H1 (cell line): ENCODE data around the gene TENT4A. TPM values are rescaled to one million over a fixed set of nuclear protein-coding genes. Genes with fewer than 3 reads are reported as not detected.

Experiments
- CTCF ChIA-PET: fragments of 300-600 bp; sonication (Branson Sonifier 250); formaldehyde crosslinking; loops from one replicate; lab custom pipeline; 2021; ENCODE audit not compliant: partially characterized antibody; lab: Charles Lee
- POLR2A ChIA-PET: fragments of 300-600 bp; sonication (Branson Sonifier 250); formaldehyde crosslinking; loops from one replicate; lab custom pipeline; 2021; ENCODE audit warnings: inconsistent platforms; ENCODE audit not compliant: partially characterized antibody; lab: Charles Lee
- DNase-seq, 2 experiments: peaks; one replicate each; pipeline versions ENCODE4 v3.0.0 to v3.0.0-alpha.2; 2010 to 2022; ENCODE audit warnings: low spot score in 2 of 2, low read depth in 1 of 2, mixed read lengths in 1 of 2
- FAIRE-seq: peaks from 2 replicates; lab custom pipeline; 2011; peaks lifted over from hg19 to GRCh38; lab: Jason Lieb, UNC
- H2AFZ ChIP-seq: 2 replicates; pipeline ENCODE4 v1.8.1; 2012; ENCODE audit warnings: low read length, inconsistent platforms
- H2AK5ac ChIP-seq: 2 replicates; pipeline ENCODE4 v1.6.1; 2013; ENCODE audit warnings: low read depth, low read length
- H2BK120ac ChIP-seq: replicated peaks from 2 replicates; pipeline ENCODE3; 2013; ENCODE audit warnings: low read depth, low read length, inconsistent platforms
- H2BK12ac ChIP-seq: 2 replicates; pipeline ENCODE4 v1.6.1; 2013; ENCODE audit warnings: low read depth, low read length
- H2BK15ac ChIP-seq: 2 replicates; pipeline ENCODE4 v1.6.1; 2013; ENCODE audit warnings: low read length
- H2BK20ac ChIP-seq: 2 replicates; pipeline ENCODE4 v1.6.1; 2013; ENCODE audit warnings: low read length
- H2BK5ac ChIP-seq: 2 replicates; pipeline ENCODE4 v1.6.1; 2013; ENCODE audit warnings: low read depth, low read length
- H3K14ac ChIP-seq: 2 replicates; pipeline ENCODE4 v1.6.1; 2013; ENCODE audit warnings: inconsistent platforms; ENCODE audit not compliant: insufficient read length
- H3K18ac ChIP-seq: 2 replicates; pipeline ENCODE4 v1.6.1; 2013; ENCODE audit warnings: low read length; ENCODE audit errors: extremely low read depth
- H3K23ac ChIP-seq: 2 replicates; pipeline ENCODE4 v1.6.1; 2013; ENCODE audit warnings: inconsistent platforms; ENCODE audit not compliant: insufficient read length
- H3K23me2 ChIP-seq: 2 replicates; pipeline ENCODE4 v1.6.1; 2013; ENCODE audit warnings: low read depth, low read length
- H3K27ac ChIP-seq: 2 replicates; pipeline ENCODE4 v1.6.1; 2011; ENCODE audit warnings: low read depth, low read length, inconsistent platforms
- H3K27me3 ChIP-seq, 4 experiments: replicated peaks in 1 of 4; 1 replicate in 1 of 4; 2 replicates in 3 of 4; pipeline versions ENCODE4 v1.6.1 to v1.8.1; 2011 to 2013; ENCODE audit warnings: low read length in 3 of 4, mild to moderate bottlenecking in 3 of 4, inconsistent platforms in 2 of 4, mixed read lengths in 2 of 4, moderate library complexity in 1 of 4; ENCODE audit not compliant: control insufficient read depth in 3 of 4, insufficient read depth in 3 of 4; ENCODE audit errors: extremely low read depth in 1 of 4
- H3K36me3 ChIP-seq, 4 experiments: 2 replicates each; pipeline versions ENCODE4 v1.6.1 to v1.8.1; 2011 to 2013; ENCODE audit warnings: mild to moderate bottlenecking in 4 of 4, low read length in 3 of 4, moderate library complexity in 2 of 4, control low read depth in 1 of 4, inconsistent platforms in 1 of 4; ENCODE audit not compliant: insufficient read depth in 4 of 4, control insufficient read depth in 2 of 4
- H3K4ac ChIP-seq: replicated peaks from 2 replicates; pipeline ENCODE3; 2013; ENCODE audit warnings: low read length, low read depth, mixed read lengths, inconsistent platforms; ENCODE audit not compliant: insufficient read length
- H3K4me1 ChIP-seq, 4 experiments: replicated peaks in 1 of 4; 1 replicate in 1 of 4; 2 replicates in 3 of 4; pipeline versions ENCODE4 v1.6.1 to v1.8.1; 2011 to 2013; ENCODE audit warnings: low read length in 3 of 4, inconsistent platforms in 2 of 4, mixed read lengths in 1 of 4; ENCODE audit not compliant: insufficient read depth in 4 of 4, control insufficient read depth in 3 of 4
- H3K4me2 ChIP-seq, 2 experiments: 2 replicates each; pipeline versions ENCODE4 v1.6.1 to v1.8.1; 2011 to 2013; ENCODE audit warnings: low read depth in 2 of 2, low read length in 2 of 2, control low read depth in 1 of 2, inconsistent platforms in 1 of 2, mild to moderate bottlenecking in 1 of 2; ENCODE audit not compliant: insufficient read depth in 1 of 2
- H3K4me3 ChIP-seq, 4 experiments: fragments of 200-600, 300-600 bp in 1 of 4; sonication (generic), shearing (Covaris generic), sonication (Bioruptor Twin) in 1 of 4; 2 replicates each; pipeline versions ENCODE4 v1.5.1 to v1.8.1; 2011 to 2016; ENCODE audit warnings: low read length in 4 of 4, low read depth in 3 of 4, control low read depth in 2 of 4, inconsistent platforms in 2 of 4, mild to moderate bottlenecking in 2 of 4, mixed read lengths in 1 of 4, moderate library complexity in 1 of 4; ENCODE audit not compliant: insufficient read depth in 2 of 4; ENCODE audit errors: extremely low read depth in 1 of 4
- H3K56ac ChIP-seq: replicated peaks from 2 replicates; pipeline ENCODE3; 2013; ENCODE audit warnings: low read depth, mild to moderate bottlenecking, mixed read lengths, low read length, inconsistent platforms; ENCODE audit not compliant: insufficient read length
- H3K79me1 ChIP-seq: 2 replicates; pipeline ENCODE4 v1.6.1; 2013; ENCODE audit warnings: low read depth, low read length, control low read depth
- H3K79me2 ChIP-seq, 2 experiments: 2 replicates each; pipeline versions ENCODE4 v1.6.1 to v1.8.1; 2012 to 2013; ENCODE audit warnings: low read length in 2 of 2, mild to moderate bottlenecking in 2 of 2, inconsistent platforms in 1 of 2; ENCODE audit not compliant: insufficient read depth in 2 of 2, control insufficient read depth in 1 of 2
- H3K9ac ChIP-seq, 4 experiments: replicated peaks in 1 of 4; 1 replicate in 1 of 4; 2 replicates in 3 of 4; pipeline versions ENCODE4 v1.6.1 to v1.8.1; 2011 to 2013; ENCODE audit warnings: low read depth in 3 of 4, low read length in 3 of 4, control low read depth in 2 of 4, mild to moderate bottlenecking in 2 of 4, moderate library complexity in 2 of 4, inconsistent platforms in 1 of 4; ENCODE audit errors: extremely low read depth in 1 of 4
- H3K9me3 ChIP-seq, 2 experiments: 2 replicates each; pipeline versions ENCODE4 v1.6.1 to v1.8.1; 2012 to 2013; ENCODE audit warnings: mild to moderate bottlenecking in 2 of 2, moderate library complexity in 2 of 2, control low read depth in 1 of 2, inconsistent platforms in 1 of 2, low read depth in 1 of 2, low read length in 1 of 2, mixed read lengths in 1 of 2; ENCODE audit not compliant: insufficient read depth in 2 of 2
- H4K20me1 ChIP-seq, 2 experiments: replicated peaks in 1 of 2; 2 replicates each; pipeline versions ENCODE3 to v1.8.1; 2011 to 2013; ENCODE audit warnings: inconsistent platforms in 2 of 2, low read length in 2 of 2, mild to moderate bottlenecking in 1 of 2; ENCODE audit not compliant: insufficient read depth in 2 of 2, control insufficient read depth in 1 of 2
- H4K5ac ChIP-seq: 2 replicates; pipeline ENCODE4 v1.6.1; 2013; ENCODE audit warnings: low read length, low read depth, mixed read lengths, inconsistent platforms; ENCODE audit not compliant: insufficient read length
- H4K8ac ChIP-seq: 2 replicates; pipeline ENCODE4 v1.8.0; 2013; ENCODE audit warnings: mild to moderate bottlenecking, moderate library complexity, low read length, inconsistent platforms; ENCODE audit not compliant: insufficient read depth; ENCODE audit errors: extremely low read depth
- H4K91ac ChIP-seq: replicated peaks from 2 replicates; pipeline ENCODE3; 2013; ENCODE audit warnings: low read length, mixed read lengths, inconsistent platforms; ENCODE audit not compliant: insufficient read length
- CHD1 ChIP-seq: IDR thresholded peaks from 2 replicates; pipeline ENCODE4 v1.6.1; 2012; ENCODE audit warnings: low read depth, low read length, improper control_type of control experiment
- EGR1 ChIP-seq: IDR thresholded peaks from 2 replicates; pipeline ENCODE4 v1.6.1; 2011; ENCODE audit warnings: low read depth, low read length, borderline replicate concordance
- EP300 ChIP-seq, 2 experiments: IDR thresholded peaks; 1 replicate in 1 of 2; 2 replicates in 1 of 2; pipeline ENCODE4 v1.6.1; 2011 to 2012; ENCODE audit warnings: low read depth in 2 of 2, low read length in 2 of 2, mild to moderate bottlenecking in 2 of 2, borderline replicate concordance in 1 of 2, inconsistent platforms in 1 of 2, moderate library complexity in 1 of 2
- KDM1A ChIP-seq: fragments of 200-600, 300-600 bp; sonication (generic); IDR thresholded peaks from 2 replicates; pipeline ENCODE4 v1.7.1; 2016; ENCODE audit warnings: mild to moderate bottlenecking, low read length, borderline replicate concordance
- KDM5A ChIP-seq: fragments of 200-600 bp; IDR thresholded peaks from 2 replicates; pipeline ENCODE4 v1.7.1; 2012; ENCODE audit warnings: mild to moderate bottlenecking, low read length, inconsistent platforms, mixed read lengths
- MAFK ChIP-seq: IDR thresholded peaks from 2 replicates; pipeline ENCODE4 v1.6.1; 2012; ENCODE audit warnings: low read depth, mild to moderate bottlenecking, improper control_type of control experiment, low read length
- POLR2A ChIP-seq, 2 experiments: IDR thresholded peaks; 1 replicate in 1 of 2; 2 replicates in 1 of 2; pipeline ENCODE4 v1.6.1; 2011; ENCODE audit warnings: low read depth in 2 of 2, low read length in 2 of 2, mild to moderate bottlenecking in 2 of 2; ENCODE audit errors: control extremely low read depth in 1 of 2
- SAP30 ChIP-seq: fragments of 300-600 bp; sonication (generic); IDR thresholded peaks from 2 replicates; pipeline ENCODE4 v1.7.1; 2012; ENCODE audit warnings: low read length, moderate library complexity, mild to moderate bottlenecking, inconsistent platforms; ENCODE audit not compliant: insufficient read depth, insufficient replicate concordance
- SIN3A ChIP-seq, 2 experiments: IDR thresholded peaks in 1 of 2; conservative IDR thresholded peaks in 1 of 2; 2 replicates each; pipeline ENCODE4 v1.6.1; 2011 to 2012; ENCODE audit warnings: low read length in 2 of 2, improper control_type of control experiment in 1 of 2, low read depth in 1 of 2, mild to moderate bottlenecking in 1 of 2
- SP2 ChIP-seq: IDR thresholded peaks from 2 replicates; pipeline ENCODE4 v1.6.1; 2012; ENCODE audit warnings: mild to moderate bottlenecking, low read length, inconsistent platforms
- TAF7 ChIP-seq: optimal IDR thresholded peaks from 2 replicates; pipeline ENCODE3; 2011; ENCODE audit warnings: low read depth, mild to moderate bottlenecking, inconsistent platforms, low read length, moderate library complexity, borderline replicate concordance
- ZNF274 ChIP-seq: IDR thresholded peaks from 2 replicates; pipeline ENCODE4 v1.7.0; 2012; ENCODE audit warnings: low read length, borderline replicate concordance; ENCODE audit errors: extremely low read depth
- WGBS, 2 experiments: shearing (Covaris generic) in 1 of 2; methylation state at CpG; one replicate each; pipeline versions ENCODE4 v1.1.6 to v1.1.7; 2013 to 2015; ENCODE audit warnings: low lambda C conversion rate in 2 of 2, mixed read lengths in 2 of 2, inconsistent platforms in 1 of 2, low coverage in 1 of 2, missing lambda C conversion rate in 1 of 2; ENCODE audit not compliant: insufficient replicate concordance in 2 of 2, insufficient coverage in 1 of 2, insufficient read length in 1 of 2; ENCODE audit errors: extremely low coverage in 1 of 2, missing lambda C conversion rate in 1 of 2; 5-methylcytosine and 5-hydroxymethylcytosine counted together
- polyA plus RNA-seq, 7 experiments: library from polyadenylated mRNA; depleted of rRNA in 3 of 7; stranded (reverse) in 5 of 7; unstranded in 2 of 7; fragments of >200 nt in 5 of 7; fragments of 200-250 nt in 2 of 7; gene quantifications; 1 replicate in 5 of 7; 2 replicates in 1 of 7; 4 replicates in 1 of 7; pipeline versions ENCODE4 v1.2.1 to v1.2.3, GENCODE V29; 2011 to 2013; ENCODE audit warnings: missing spikeins in 2 of 7, mixed read lengths in 2 of 7
- total RNA-seq: library from RNA; stranded (reverse); fragmentation: NEBNext Ultra II Directional; extraction: Animal tissue kit (Norgen Biotek cat#: 25700); gene quantifications from 2 replicates; pipeline ENCODE4 v1.2.1, GENCODE V29; 2021
- TF ChIP-seq, protein P1 (sequence below): IDR thresholded peaks from 2 replicates; pipeline ENCODE4 v1.6.1; 2011; ENCODE audit warnings: low read depth, mild to moderate bottlenecking, low read length; ENCODE audit not compliant: insufficient read depth

Gene TENT4A
- total and polyA plus RNA-seq, 2 of the 8 experiments (the other 6 are each of a cell fraction or from before 2014, with no cell fraction given) = 8.9 to 25.1 TPM

- H2BK120ac ChIP-seq = no peak overlapping the region
- WGBS, 2 experiments = 84% methylated on average over 6 of the region's 6 CpGs; no CpG with 5 or more reads in 1 of the 2 experiments
Measured at GRCh38 chr5:6703806-6704205, 9.4 kb upstream of the TENT4A start.

More at GRCh38 chr5:6703806-6704205, 9.4 kb upstream of the TENT4A start:
- ChIA-PET POLR2A (no interaction called here), CTCF (no interaction called here)
- no peak overlapping the region for H3K4ac ChIP-seq
- H2AK5ac ChIP-seq = no peak overlapping the region
- no peaks in the 10 kb centered on the region for H3K36me3 ChIP-seq
- H3K18ac ChIP-seq = no peak overlapping the region
- no peak overlapping the region for H2AFZ ChIP-seq
- H3K79me1 ChIP-seq = no peaks in the 10 kb centered on the region
- H3K4me1 ChIP-seq = peaks cover 3 to 12% (median 6%) of the 10 kb centered on the region in 4 experiments; a peak in 6 of 7 replicates
- no peak overlapping the region for H2BK12ac ChIP-seq
- H3K79me2 ChIP-seq = no peaks in the 10 kb centered on the region
- no peak overlapping the region for H3K23ac ChIP-seq
- H4K5ac ChIP-seq = no peak overlapping the region
- H3K14ac ChIP-seq = no peak overlapping the region
- H3K27ac ChIP-seq = no peak overlapping the region
- H3K4me3 ChIP-seq = no peak overlapping the region
- no peak overlapping the region for H3K9ac ChIP-seq
- no peak for DNase-seq
- H4K8ac ChIP-seq = no peak overlapping the region
- no peaks in the 10 kb centered on the region for H3K27me3 ChIP-seq
- H3K9me3 ChIP-seq = no peaks in the 10 kb centered on the region
- H2BK20ac ChIP-seq = no peak overlapping the region
- no peaks in the 10 kb centered on the region for H3K23me2 ChIP-seq
- no peak overlapping the region for H4K91ac ChIP-seq
- H2BK15ac ChIP-seq = no peak overlapping the region
- H2BK5ac ChIP-seq = no peak overlapping the region
- no peak for TF ChIP-seq POLR2A (IDR thresholded peaks at IDR 0.05; ENCODE audit: control extremely low read depth in 1 of 2, low read depth in 2 of 2, low read length in 2 of 2)
- no peak for TF ChIP-seq SAP30
- no peak for TF ChIP-seq SIN3A (conservative IDR thresholded peaks at IDR 0.05 in 1 of 2, IDR thresholded peaks at IDR 0.05 in 1 of 2; ENCODE audit: low read depth in 1 of 2, low read length in 2 of 2)
- no peak for TF ChIP-seq CHD1
- no peak for TF ChIP-seq ZNF274
- TF ChIP-seq, protein P1, sequence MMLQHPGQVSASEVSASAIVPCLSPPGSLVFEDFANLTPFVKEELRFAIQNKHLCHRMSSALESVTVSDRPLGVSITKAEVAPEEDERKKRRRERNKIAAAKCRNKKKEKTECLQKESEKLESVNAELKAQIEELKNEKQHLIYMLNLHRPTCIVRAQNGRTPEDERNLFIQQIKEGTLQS = no peak
- no peak for TF ChIP-seq SP2
- no peak for TF ChIP-seq KDM1A
- no peak for TF ChIP-seq EP300 (IDR thresholded peaks at IDR 0.05; ENCODE audit: borderline replicate concordance in 1 of 2, low read depth in 2 of 2, low read length in 2 of 2)
- no peak for TF ChIP-seq MAFK
- no peak for TF ChIP-seq TAF7
- TF ChIP-seq EGR1 = no peak
- no peak for TF ChIP-seq KDM5A
- TF ChIP-seq, all 59 proteins: peak for 0
- no peak for FAIRE-seq
- no peak overlapping the region for H3K4me2 ChIP-seq
- H3K56ac ChIP-seq = no peak overlapping the region
- no peaks in the 10 kb centered on the region for H4K20me1 ChIP-seq
